Activated T-cell treated with anti-CD3 and anti-CD28 coated beads, Interleukin-2, amount 50 U/mL, for 1 hour (primary cell): Measurements from ENCODE around the gene KLHL35.

Experiments
- DNase-seq: peaks from one replicate; pipeline ENCODE4 v3.0.0-alpha.2; 2020

The KLHL35 gene

GRCh38 chr11:75440960-75441803 is 8.2 kb upstream of the KLHL35 start:
- no peak for DNase-seq

GRCh38 chr11:75439495-75440120 is 6.6 kb upstream of the KLHL35 start:
- no peak for DNase-seq

GRCh38 chr11:75439026-75439425 is 6.0 kb upstream of the KLHL35 start:
- no peak for DNase-seq

- DNase-seq, result no peak
These were observed 5.1 kb upstream of the KLHL35 start for GRCh38 chr11:75437966-75438659.

GRCh38 chr11:75436806-75437205 is 3.8 kb upstream of the KLHL35 start:
- no peak for DNase-seq

- DNase-seq, result no peak
These were observed 2.5 kb upstream of the KLHL35 start for GRCh38 chr11:75435571-75435925.

- no peak for DNase-seq
These were observed 2.0 kb upstream of the KLHL35 start for GRCh38 chr11:75434886-75435570.

- DNase-seq, result no peak
These were observed 1.0 kb upstream of the KLHL35 start for GRCh38 chr11:75434051-75434450.

- no peak for DNase-seq
These were observed 440 bp upstream of the KLHL35 start for GRCh38 chr11:75433443-75433842.

- no peak for DNase-seq
These were observed 1.2 kb downstream of the KLHL35 start for GRCh38 chr11:75431533-75432525.

- no peak for DNase-seq
These were observed 2.1 kb downstream of the KLHL35 start for GRCh38 chr11:75430714-75431532.

GRCh38 chr11:75429902-75430713 is 2.9 kb downstream of the KLHL35 start:
- DNase-seq, result peak; percentile 73

GRCh38 chr11:75429641-75429901 is 3.4 kb downstream of the KLHL35 start:
- no peak for DNase-seq

GRCh38 chr11:75428989-75429640 is 3.9 kb downstream of the KLHL35 start:
- DNase-seq, result no peak

GRCh38 chr11:75428281-75428724 is 4.7 kb downstream of the KLHL35 start:
- peak; percentile 61 for DNase-seq

- no peak for DNase-seq
These were observed 5.8 kb downstream of the KLHL35 start for GRCh38 chr11:75427181-75427580.

GRCh38 chr11:75426720-75427086 is 6.3 kb downstream of the KLHL35 start:
- DNase-seq, result no peak

- DNase-seq, result no peak
These were observed 7.6 kb downstream of the KLHL35 start for GRCh38 chr11:75425422-75425821.

- no peak for DNase-seq
These were observed 8.6 kb downstream of the KLHL35 start for GRCh38 chr11:75424396-75424795.

- DNase-seq, result no peak
These were observed 9.3 kb downstream of the KLHL35 start for GRCh38 chr11:75423721-75424120.
